Epithelial cell of esophagus (primary cell): ENCODE results near the gene AKAP6.

Experiments
- DNase-seq: peaks from one replicate; pipeline ENCODE4 v3.0.0; 2010; ENCODE audit warnings: low read depth
- H3K4me3 ChIP-seq: 2 replicates; pipeline ENCODE4 v1.5.1; 2011; ENCODE audit warnings: mild to moderate bottlenecking, low read length, control low read depth
- CTCF ChIP-seq: IDR thresholded peaks from 2 replicates; pipeline ENCODE4 v1.5.1; 2011; ENCODE audit warnings: low read depth, mild to moderate bottlenecking, low read length, control low read depth, inconsistent platforms; ENCODE audit not compliant: insufficient read depth; ENCODE audit errors: missing control alignments

The AKAP6 gene

GRCh38 chr14:32329146-32329545 lies at the start of gene AKAP6:
Gene AKAP6 (plus strand): TSS chr14:32329298. CDS start chr14:32433494, 104,196 bp downstream.
- no peak for TF ChIP-seq CTCF
- H3K4me3 ChIP-seq, result no peak within 1 kb of the TSS
- no peak for DNase-seq

GRCh38 chr14:32286602-32287001 lies 42.5 kb upstream of the AKAP6 start:
- DNase-seq, result no peak
- H3K4me3 ChIP-seq, result no peak overlapping the region
- TF ChIP-seq CTCF, result no peak

- no peak for TF ChIP-seq CTCF
- H3K4me3 ChIP-seq, result no peak overlapping the region
- DNase-seq, result no peak
These were observed 32.7 kb upstream of the AKAP6 start for GRCh38 chr14:32296366-32296765.

- H3K4me3 ChIP-seq, result no peak overlapping the region
- no peak for DNase-seq
- TF ChIP-seq CTCF, result no peak
These were observed 30.8 kb upstream of the AKAP6 start for GRCh38 chr14:32298346-32298745.

GRCh38 chr14:32300136-32300535 lies 29.0 kb upstream of the AKAP6 start:
- no peak for TF ChIP-seq CTCF
- DNase-seq, result no peak
- H3K4me3 ChIP-seq, result no peak overlapping the region

- TF ChIP-seq CTCF, result no peak
- no peak overlapping the region for H3K4me3 ChIP-seq
- DNase-seq, result no peak
These were observed 25.2 kb upstream of the AKAP6 start for GRCh38 chr14:32303865-32304264.

- TF ChIP-seq CTCF, result no peak
- no peak for DNase-seq
- no peak overlapping the region for H3K4me3 ChIP-seq
These were observed 24.8 kb upstream of the AKAP6 start for GRCh38 chr14:32304296-32304695.
